ENCODE results near the gene KLF11.
"Not testable (repeated sequence)": the region's sequence is repeated elsewhere in the genome, so short reads cannot be mapped to it uniquely, and the experiment has no call there.

The KLF11 gene

DNA sequence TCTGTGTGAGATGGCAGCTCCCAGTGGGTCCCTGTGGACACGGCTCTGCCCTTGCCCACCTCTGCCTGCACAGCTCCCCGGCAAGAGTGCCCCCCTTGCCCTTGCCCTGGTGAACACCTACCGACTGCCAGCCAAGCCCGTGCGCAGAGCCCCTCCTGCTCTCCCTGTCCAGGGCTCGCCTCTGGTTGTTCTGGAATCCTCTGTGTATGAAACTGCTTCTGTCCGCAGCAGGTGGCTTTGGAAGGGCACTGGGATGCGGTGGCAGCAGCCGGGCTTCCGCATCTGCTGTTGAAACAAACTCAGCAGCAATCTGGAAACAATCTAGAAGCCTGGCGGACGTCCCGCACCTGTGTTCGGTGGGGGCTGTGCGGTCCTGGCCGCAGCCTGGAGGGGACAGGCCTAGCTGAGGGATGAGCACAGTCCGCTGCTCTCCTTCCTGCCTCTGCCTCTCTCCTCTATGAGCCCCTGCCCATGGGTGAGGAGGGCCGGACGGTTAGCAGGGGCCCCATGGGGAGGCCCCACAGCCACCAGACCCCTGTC is 34.0 kb upstream of the KLF11 start:
- DNase-seq (ENCODE audit: low read depth in 1 of 2, low spot score in 1 of 2), result no peak

- no peak for DNase-seq (ENCODE audit: low read depth in 1 of 2, low spot score in 1 of 2)
These were observed 33.3 kb upstream of the KLF11 start for GRCh38 chr2:10009811-10010781.

DNA sequence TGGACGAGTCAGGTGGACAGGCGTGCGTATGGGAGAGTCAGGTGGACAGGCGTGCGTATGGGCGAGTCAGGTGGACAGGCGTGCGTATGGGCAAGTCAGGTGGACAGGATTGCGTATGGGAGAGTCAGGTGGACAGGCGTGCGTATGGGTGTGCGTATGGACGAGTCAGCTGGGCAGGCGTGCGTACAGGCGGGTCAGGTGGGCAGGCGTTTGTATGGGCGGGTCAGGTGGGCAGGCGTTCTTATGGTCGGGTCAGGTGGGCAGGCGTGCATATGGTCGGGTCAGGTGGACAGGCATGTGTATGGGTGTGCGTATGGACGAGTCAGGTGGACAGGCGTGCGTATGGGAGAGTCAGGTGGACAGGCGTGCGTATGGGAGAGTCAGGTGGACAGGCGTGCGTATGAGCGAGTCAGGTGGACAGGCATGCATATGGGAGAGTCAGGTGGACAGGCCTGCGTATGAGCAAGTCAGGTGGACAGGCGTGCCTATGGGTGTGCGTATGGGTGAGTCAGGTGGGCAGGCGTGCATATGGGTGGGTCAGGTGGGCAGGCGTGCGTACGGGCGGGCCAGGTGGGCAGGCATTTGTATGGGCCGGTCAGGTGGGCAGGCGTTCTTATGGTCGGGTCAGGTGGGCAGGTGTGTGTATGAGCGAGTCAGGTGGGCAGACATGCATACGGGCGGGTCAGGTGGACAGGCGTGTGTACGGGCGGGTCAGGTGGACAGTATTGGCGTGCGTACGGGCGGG is 32.3 kb upstream of the KLF11 start:
- DNase-seq (ENCODE audit: low read depth in 1 of 2, low spot score in 1 of 2), result not testable (repeated sequence)

DNA sequence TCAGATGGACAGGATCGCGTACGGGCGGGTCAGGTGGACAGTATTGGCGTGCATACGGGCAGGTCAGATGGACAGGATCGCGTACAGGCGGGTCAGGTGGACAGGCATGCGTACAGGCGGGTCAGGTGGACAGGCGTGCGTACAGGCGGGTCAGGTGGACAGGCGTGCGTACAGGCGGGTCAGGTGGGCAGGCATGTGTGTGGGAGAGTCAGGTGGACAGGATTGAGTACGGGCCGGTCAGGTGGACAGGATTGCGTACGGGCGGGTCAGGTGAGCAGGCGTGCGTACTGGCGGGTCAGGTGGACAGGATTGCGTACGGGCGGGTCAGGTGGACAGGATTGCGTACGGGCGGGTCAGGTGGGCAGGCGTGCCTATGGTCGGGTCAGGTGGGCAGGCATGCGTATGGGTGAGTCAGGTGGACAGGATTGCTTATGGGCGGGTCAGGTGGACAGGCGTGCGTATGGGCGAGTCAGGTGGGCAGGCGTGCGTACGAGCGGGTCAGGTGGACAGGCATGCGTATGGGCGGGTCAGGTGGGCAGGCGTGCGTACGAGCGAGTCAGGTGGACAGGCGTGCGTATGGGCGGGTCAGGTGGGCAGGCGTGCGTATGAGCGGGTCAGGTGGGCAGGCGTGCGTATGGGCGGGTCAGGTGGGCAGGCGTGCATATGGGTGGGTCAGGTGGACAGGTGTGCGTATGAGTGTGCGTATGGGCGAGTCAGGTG is 31.6 kb upstream of the KLF11 start:
- not testable (repeated sequence) for DNase-seq (ENCODE audit: low read depth in 1 of 2, low spot score in 1 of 2)

- DNase-seq (ENCODE audit: low read depth in 1 of 2, low spot score in 1 of 2), result not testable (repeated sequence)
These were observed 30.9 kb upstream of the KLF11 start for GRCh38 chr2:10012366-10012962.

GRCh38 chr2:10012963-10013461 is 30.3 kb upstream of the KLF11 start:
- no peak for DNase-seq (ENCODE audit: low read depth in 1 of 2, low spot score in 1 of 2)

GRCh38 chr2:10013651-10014417 is 29.5 kb upstream of the KLF11 start:
- not testable (repeated sequence) for DNase-seq (ENCODE audit: low read depth in 1 of 2, low spot score in 1 of 2)

- no peak for DNase-seq (ENCODE audit: low read depth in 1 of 2, low spot score in 1 of 2)
These were observed 28.7 kb upstream of the KLF11 start for GRCh38 chr2:10014418-10015190.

DNA sequence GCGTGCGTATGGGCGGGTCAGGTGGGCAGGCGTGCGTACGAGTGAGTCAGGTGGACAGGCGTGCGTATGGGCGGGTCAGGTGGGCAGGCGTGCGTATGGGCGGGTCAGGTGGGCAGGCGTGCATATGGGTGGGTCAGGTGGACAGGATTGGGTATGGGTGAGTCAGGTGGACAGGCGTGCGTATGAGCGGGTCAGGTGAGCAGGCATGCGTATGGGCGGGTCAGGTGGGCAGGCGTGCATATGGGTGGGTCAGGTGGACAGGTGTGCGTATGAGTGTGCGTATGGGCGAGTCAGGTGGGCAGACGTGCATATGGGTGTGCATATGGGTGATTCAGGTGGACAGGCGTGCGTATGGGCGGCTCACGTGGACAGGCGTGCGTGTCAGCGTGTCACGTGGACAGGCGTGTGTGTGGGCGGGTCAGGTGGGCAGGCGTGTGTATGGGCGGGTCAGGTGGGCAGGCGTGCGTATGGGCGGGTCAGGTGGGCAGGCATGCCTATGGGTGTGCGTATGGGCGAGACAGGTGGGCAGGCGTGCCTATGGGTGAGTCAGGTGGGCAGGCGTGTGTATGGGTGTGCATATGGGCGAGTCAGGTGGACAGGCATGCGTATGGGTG is 27.9 kb upstream of the KLF11 start:
- DNase-seq (ENCODE audit: low read depth in 1 of 2, low spot score in 1 of 2), result not testable (repeated sequence)

DNA sequence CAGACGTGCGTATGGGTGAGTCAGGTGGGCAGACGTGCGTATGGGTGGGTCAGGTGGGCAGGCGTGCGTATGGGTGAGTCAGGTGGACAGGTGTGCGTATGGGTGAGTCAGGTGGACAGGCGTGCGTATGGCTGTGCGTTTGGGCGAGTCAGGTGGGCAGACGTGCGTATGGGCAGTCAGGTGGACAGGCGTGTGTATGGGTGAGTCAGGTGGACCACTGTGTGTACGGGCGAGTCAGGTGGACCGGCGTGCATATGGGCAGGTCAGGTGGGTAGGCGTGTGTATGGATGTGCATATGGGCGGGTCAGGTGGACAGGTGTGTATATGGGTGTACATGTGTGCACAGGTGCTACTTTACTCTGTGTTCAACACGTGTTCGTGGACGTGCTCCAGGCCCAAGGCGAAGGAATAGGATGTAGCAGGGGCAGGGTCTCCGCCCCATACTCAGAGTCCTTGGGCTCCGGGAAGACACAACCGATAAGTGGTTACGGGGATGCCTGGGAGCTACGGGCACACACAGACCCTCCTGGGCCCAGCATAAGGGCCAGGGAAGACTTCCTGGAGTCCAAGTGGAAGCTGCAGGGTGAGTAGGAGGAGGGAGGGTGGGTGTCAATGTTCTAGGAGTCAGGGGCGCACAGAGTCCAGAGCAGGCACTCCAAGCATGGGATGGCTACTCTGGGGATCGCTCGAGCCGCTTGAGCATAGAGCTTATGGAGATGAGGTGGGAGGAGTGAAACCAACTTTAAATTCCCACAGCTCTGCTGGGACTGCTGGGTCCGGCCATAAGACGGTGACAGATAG is 27.1 kb upstream of the KLF11 start:
- DNase-seq (ENCODE audit: low read depth in 1 of 2, low spot score in 1 of 2), result no peak

- DNase-seq (ENCODE audit: low read depth in 1 of 2, low spot score in 1 of 2), result no peak
These were observed 26.5 kb upstream of the KLF11 start for GRCh38 chr2:10016802-10017258.

GRCh38 chr2:10017313-10017941 is 25.9 kb upstream of the KLF11 start:
- no peak for DNase-seq (ENCODE audit: low read depth in 1 of 2, low spot score in 1 of 2)

DNA sequence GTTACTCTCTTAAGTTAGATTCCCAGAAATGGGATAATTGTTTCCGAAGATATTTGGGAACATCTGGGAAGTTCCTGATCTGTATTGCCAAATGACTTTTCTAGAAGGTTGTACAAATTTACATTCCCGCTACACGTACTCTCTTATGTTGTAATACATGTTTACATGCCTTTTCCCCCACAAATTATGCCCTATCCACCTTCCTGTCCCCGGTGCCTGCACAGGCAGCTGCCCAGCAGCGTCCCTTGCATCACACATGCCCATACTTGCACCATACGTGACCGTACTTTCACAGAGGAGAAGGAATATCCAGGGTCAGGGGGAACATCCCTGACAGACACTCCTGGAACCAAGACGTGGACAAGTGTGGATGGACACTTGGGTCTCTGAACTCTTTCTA is 24.2 kb upstream of the KLF11 start:
- no peak for DNase-seq (ENCODE audit: low read depth in 1 of 2, low spot score in 1 of 2)

DNA sequence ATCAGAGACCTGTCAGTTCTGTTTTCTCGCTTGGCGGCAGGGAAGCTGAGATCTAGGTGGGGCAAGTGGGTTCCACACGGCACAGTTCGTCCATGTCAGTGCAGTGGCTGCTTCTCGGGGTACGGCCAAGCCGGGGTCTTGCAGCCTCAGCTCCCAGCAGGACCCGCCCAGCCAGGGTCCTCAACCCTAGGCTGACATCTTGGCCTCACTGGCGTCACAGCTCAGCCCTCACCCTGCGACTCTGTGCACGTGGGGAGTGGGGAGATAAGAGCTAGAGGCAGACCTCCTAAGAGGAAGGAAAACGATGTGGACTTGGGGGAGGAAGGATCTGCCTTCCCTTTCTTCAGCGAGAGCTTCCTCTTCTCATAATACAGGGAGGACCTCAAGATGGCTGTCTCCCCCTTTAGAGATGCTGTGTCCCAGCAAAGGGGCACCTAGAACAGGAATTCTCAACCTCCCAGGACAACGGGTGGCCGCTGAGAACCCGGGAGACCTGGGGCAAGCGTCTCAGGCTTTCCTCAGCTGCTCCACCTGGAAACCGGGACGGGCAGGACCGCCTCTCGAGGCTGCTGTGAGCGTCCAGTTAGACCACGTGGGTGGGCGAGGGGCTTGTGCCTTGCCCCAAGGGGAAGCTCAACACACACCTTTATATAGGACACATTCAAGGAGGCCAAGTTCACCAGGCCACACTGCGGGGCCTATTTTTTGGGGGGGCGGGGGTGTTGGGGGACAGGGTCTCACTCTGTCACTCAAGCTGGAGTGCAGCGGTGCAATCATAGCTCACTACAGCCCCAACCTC is 23.5 kb upstream of the KLF11 start:
- no peak for DNase-seq (ENCODE audit: low read depth in 1 of 2, low spot score in 1 of 2)

DNA sequence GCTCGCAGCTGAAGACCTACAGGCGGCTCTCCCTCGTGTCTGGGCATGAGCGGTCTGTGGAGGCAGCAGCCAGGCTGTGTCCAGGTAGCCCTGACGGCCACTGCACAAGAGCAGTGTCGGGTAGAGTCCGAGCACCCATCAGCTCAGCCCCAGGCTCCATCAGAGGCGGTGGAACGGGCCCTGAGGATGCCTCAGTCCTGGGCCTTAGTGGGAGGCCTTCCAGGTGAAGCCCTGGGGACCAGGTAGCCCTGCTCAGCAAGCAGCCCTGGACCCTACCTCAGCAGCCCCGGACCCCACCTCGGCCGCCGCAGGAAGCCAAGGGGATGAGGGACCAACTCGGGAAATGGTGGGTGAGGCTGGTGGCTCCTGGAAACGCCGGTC is 21.3 kb upstream of the KLF11 start:
- no peak for DNase-seq (ENCODE audit: low read depth in 1 of 2, low spot score in 1 of 2)

DNA sequence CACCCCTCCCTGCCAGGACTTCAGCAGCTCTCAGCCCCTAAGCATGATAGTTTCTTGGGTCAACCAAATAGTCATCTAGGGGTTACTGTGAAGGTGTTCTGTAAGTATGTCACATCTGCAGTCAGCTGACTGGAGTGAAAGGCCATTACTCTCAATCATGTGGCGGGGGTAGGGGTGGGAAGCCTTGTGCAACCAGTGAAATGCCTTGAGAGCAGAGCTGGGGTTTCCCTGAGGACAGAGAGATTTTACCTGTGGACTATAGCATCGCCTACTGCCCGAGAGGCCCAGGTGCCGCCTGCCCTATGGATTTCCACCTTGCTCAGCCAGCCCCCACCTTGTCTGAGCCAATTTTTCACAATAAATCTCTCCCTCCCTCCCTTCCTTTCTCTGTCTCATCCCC is 20.9 kb upstream of the KLF11 start:
- no peak for DNase-seq (ENCODE audit: low read depth in 1 of 2, low spot score in 1 of 2)
